GM12878 (cell line): ENCODE data around the gene RAPGEF3.

Source experiments
- ASH2L ChIP-seq: fragments of 300-600, 200-600 bp; sonication (generic); IDR thresholded peaks from 2 replicates; pipeline ENCODE4 v1.6.1; 2017; ENCODE audit warnings: low read depth, mild to moderate bottlenecking, borderline replicate concordance
- ATF3 ChIP-seq: IDR thresholded peaks from 2 replicates; pipeline ENCODE4 v1.6.1; 2011; ENCODE audit warnings: low read depth, mild to moderate bottlenecking, low read length, moderate library complexity, borderline replicate concordance; ENCODE audit errors: extremely low read depth
- MXI1 ChIP-seq: fragments of 150-350 bp; IDR thresholded peaks from 2 replicates; pipeline ENCODE4 v1.6.1; 2011; ENCODE audit warnings: low read depth, mild to moderate bottlenecking, inconsistent platforms, low read length, improper control_type of control experiment
- NFIC ChIP-seq: IDR thresholded peaks from 2 replicates; pipeline ENCODE4 v1.6.1; 2012; ENCODE audit warnings: low read depth, mild to moderate bottlenecking, inconsistent platforms, low read length, moderate library complexity
- NR2C2 ChIP-seq: IDR thresholded peaks from 2 replicates; pipeline ENCODE4 v1.6.1; 2011; ENCODE audit warnings: borderline replicate concordance, low read depth; ENCODE audit not compliant: control insufficient read depth, insufficient read length
- POLR2A ChIP-seq: IDR thresholded peaks from 2 replicates; pipeline ENCODE4 v1.6.1; 2011; ENCODE audit warnings: low read depth, mild to moderate bottlenecking, low read length
- POLR2AphosphoS5 ChIP-seq: IDR thresholded peaks from 2 replicates; pipeline ENCODE4 v1.6.1; 2011; ENCODE audit warnings: mild to moderate bottlenecking, low read length, inconsistent platforms
- RAD21 ChIP-seq: IDR thresholded peaks from 2 replicates; pipeline ENCODE4 v1.6.1; 2011; ENCODE audit warnings: mild to moderate bottlenecking, low read depth, low read length, moderate library complexity; ENCODE audit not compliant: insufficient read depth
- SIN3A ChIP-seq: IDR thresholded peaks from 2 replicates; pipeline ENCODE4 v1.6.1; 2012; ENCODE audit warnings: low read depth, low read length, improper control_type of control experiment
- SP1 ChIP-seq: IDR thresholded peaks from one replicate; pipeline ENCODE4 v1.6.1; 2011; ENCODE audit warnings: low read depth, low read length
- STAT3 ChIP-seq: IDR thresholded peaks from 2 replicates; pipeline ENCODE4 v1.6.1; 2011; ENCODE audit warnings: low read depth, low read length, improper control_type of control experiment
- USF2 ChIP-seq: IDR thresholded peaks from 2 replicates; pipeline ENCODE4 v1.6.1; 2011; ENCODE audit warnings: low read depth, low read length, improper control_type of control experiment, borderline replicate concordance
- ZZZ3 ChIP-seq: IDR thresholded peaks from 2 replicates; pipeline ENCODE4 v1.6.1; 2011; ENCODE audit warnings: low read depth; ENCODE audit not compliant: control insufficient read depth, insufficient read length
- TF ChIP-seq, protein P1 (sequence below), 3 experiments: IDR thresholded peaks in 2 of 3; conservative IDR thresholded peaks in 1 of 3; 2 replicates each; pipeline ENCODE4 v1.5.1; 2011; ENCODE audit warnings: low read depth in 3 of 3, low read length in 3 of 3, mild to moderate bottlenecking in 3 of 3, control low read depth in 2 of 3, moderate library complexity in 2 of 3, inconsistent platforms in 1 of 3, mixed read lengths in 1 of 3; ENCODE audit not compliant: control insufficient read depth in 2 of 3, insufficient read depth in 1 of 3; ENCODE audit errors: extremely low read depth in 1 of 3

- TF ChIP-seq RAD21 (no peak), ASH2L (no peak), ATF3 (no peak), POLR2A (no peak), STAT3 (no peak), USF2 (no peak), NR2C2 (no peak), SIN3A (no peak), ZZZ3 (no peak), SP1 (no peak), MXI1 (no peak), NFIC (no peak), POLR2AphosphoS5 (no peak)
- TF ChIP-seq, protein P1, sequence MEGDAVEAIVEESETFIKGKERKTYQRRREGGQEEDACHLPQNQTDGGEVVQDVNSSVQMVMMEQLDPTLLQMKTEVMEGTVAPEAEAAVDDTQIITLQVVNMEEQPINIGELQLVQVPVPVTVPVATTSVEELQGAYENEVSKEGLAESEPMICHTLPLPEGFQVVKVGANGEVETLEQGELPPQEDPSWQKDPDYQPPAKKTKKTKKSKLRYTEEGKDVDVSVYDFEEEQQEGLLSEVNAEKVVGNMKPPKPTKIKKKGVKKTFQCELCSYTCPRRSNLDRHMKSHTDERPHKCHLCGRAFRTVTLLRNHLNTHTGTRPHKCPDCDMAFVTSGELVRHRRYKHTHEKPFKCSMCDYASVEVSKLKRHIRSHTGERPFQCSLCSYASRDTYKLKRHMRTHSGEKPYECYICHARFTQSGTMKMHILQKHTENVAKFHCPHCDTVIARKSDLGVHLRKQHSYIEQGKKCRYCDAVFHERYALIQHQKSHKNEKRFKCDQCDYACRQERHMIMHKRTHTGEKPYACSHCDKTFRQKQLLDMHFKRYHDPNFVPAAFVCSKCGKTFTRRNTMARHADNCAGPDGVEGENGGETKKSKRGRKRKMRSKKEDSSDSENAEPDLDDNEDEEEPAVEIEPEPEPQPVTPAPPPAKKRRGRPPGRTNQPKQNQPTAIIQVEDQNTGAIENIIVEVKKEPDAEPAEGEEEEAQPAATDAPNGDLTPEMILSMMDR (IDR thresholded peaks at IDR 0.05 in 2 of 3, conservative IDR thresholded peaks at IDR 0.05 in 1 of 3; ENCODE audit: control insufficient read depth in 2 of 3, extremely low read depth in 1 of 3, insufficient read depth in 1 of 3, low read depth in 3 of 3, low read length in 3 of 3): no peak
Measured at GRCh38 chr12:47762850-47763465, 4.3 kb upstream of the RAPGEF3 start.
